Esophagus squamous epithelium (tissue), 5 donors: Measurements from ENCODE around the gene ARSA. TPM values are rescaled to one million over a fixed set of nuclear protein-coding genes. Genes with fewer than 3 reads are reported as not detected.

Experiments
- DNase-seq: peaks from one replicate; lab custom pipeline; 2025; lab: John Stamatoyannopoulos, UW
- H3K27ac ChIP-seq, 4 donors: fragments of 200-600 bp; sonication (generic); one replicate each; pipeline ENCODE4 v1.5.1; 2016 to 2019; ENCODE audit warnings: mild to moderate bottlenecking in 1 of 4
- H3K27me3 ChIP-seq, 4 donors: fragments of 200-600 bp; sonication (generic); 1 replicate in 3 of 4; 2 replicates in 1 of 4; pipeline versions ENCODE4 v1.5.1 to v1.6.0; 2017 to 2021; ENCODE audit warnings: antibody characterized with exemption in 1 of 4
- H3K36me3 ChIP-seq, 3 donors: fragments of 200-600 bp; sonication (generic); one replicate each; pipeline ENCODE4 v1.5.1; 2016 to 2019
- H3K4me1 ChIP-seq, 3 donors: fragments of 200-600 bp; sonication (generic); one replicate each; pipeline ENCODE4 v1.5.1; 2017 to 2019
- H3K4me3 ChIP-seq, 4 donors: fragments of 200-600 bp; sonication (generic); 1 replicate in 3 of 4; 2 replicates in 1 of 4; pipeline ENCODE4 v1.5.1; 2016 to 2019; ENCODE audit warnings: mild to moderate bottlenecking in 2 of 4, moderate library complexity in 1 of 4
- H3K9me3 ChIP-seq, 3 donors: fragments of 200-600 bp; sonication (generic); one replicate each; pipeline ENCODE4 v1.5.1; 2016 to 2019
- CTCF ChIP-seq, 6 experiments: fragments of 450-650 bp in 4 of 6; fragments of 200-600 bp in 2 of 6; sonication (generic) in 2 of 6; IDR thresholded peaks; one replicate each; pipeline ENCODE4 v1.5.1; 2016 to 2019; ENCODE audit warnings: antibody characterized with exemption in 6 of 6, mild to moderate bottlenecking in 4 of 6, moderate library complexity in 4 of 6
- POLR2A ChIP-seq, 4 donors: fragments of 450-650 bp; IDR thresholded peaks; one replicate each; pipeline ENCODE4 v1.6.1; 2017; ENCODE audit warnings: antibody characterized with exemption in 4 of 4, mild to moderate bottlenecking in 4 of 4, moderate library complexity in 3 of 4
- WGBS, 2 donors: methylation state at CpG; one replicate each; pipeline ENCODE4 v1.1.5; 2018; 5-methylcytosine and 5-hydroxymethylcytosine counted together
- intact Hi-C: fragments of 100-400 bp; cut with DNase I; formaldehyde crosslinking; loops from one replicate; pipeline ENCODE4 v1.15.0; 2022
- total RNA-seq, 4 donors: library from RNA; depleted of rRNA; stranded (reverse); fragments of >200 nt; gene quantifications; one replicate each; pipeline ENCODE4 v1.1.0, GENCODE V29; 2016
- donor health status: DM: yes; HTN: yes; CAD: no.

Gene ARSA
- total RNA-seq, 4 donors from 2014 or later = 18.7 to 47.0 (median 28.6) TPM

GRCh38 chr22:50584106-50585096, 43.6 kb downstream of the ARSA start:
- H3K27ac ChIP-seq = no peak overlapping the region
- TF ChIP-seq CTCF (IDR thresholded peaks at IDR 0.05) = no peak
- no peak for TF ChIP-seq POLR2A (IDR thresholded peaks at IDR 0.05)

GRCh38 chr22:50583294-50583861, 44.6 kb downstream of the ARSA start:
- H3K27me3 ChIP-seq = no peaks in the 10 kb centered on the region
- peak overlapping the region; percentile 72 to 99 (median 94) for H3K27ac ChIP-seq
- WGBS, 2 donors = 9 to 10% methylated on average over 16 to 19 of the region's 37 CpGs
- TF ChIP-seq POLR2A (IDR thresholded peaks at IDR 0.05) (no peak), CTCF (IDR thresholded peaks at IDR 0.05) (peak in 1 of 6 experiments; percentile 1)
- peak overlapping the region; percentile 65 to 75 (median 70) for H3K4me3 ChIP-seq
- peaks cover 17 to 36% (median 22%) of the 10 kb centered on the region in 3 donors for H3K4me1 ChIP-seq
- peaks cover 0 to 29% (median 6%) of the 10 kb centered on the region in 3 donors for H3K36me3 ChIP-seq
- no peaks in the 10 kb centered on the region for H3K9me3 ChIP-seq
- no peak for DNase-seq
- intact Hi-C loops = no loop called here

More at GRCh38 chr22:50584106-50585096, 43.6 kb downstream of the ARSA start:
- intact Hi-C loops = no loop called here
- WGBS, 2 donors = 91 to 94% methylated on average over 19 to 21 of the region's 23 CpGs
- Histone ChIP-seq H3K9me3 (no peaks in the 10 kb centered on the region), H3K27me3 (no peaks in the 10 kb centered on the region), H3K36me3 (peaks cover 0 to 20% (median 6%) of the 10 kb centered on the region in 3 donors), H3K4me3 (no peak overlapping the region), H3K4me1 (peaks cover 17 to 26% (median 19%) of the 10 kb centered on the region in 3 donors)
- DNase-seq = no peak

GRCh38 chr22:50582493-50583293, 45.3 kb downstream of the ARSA start, which contains the start of gene CHKB:
Gene CHKB (minus strand): TSS chr22:50582849. CDS start chr22:50582781, 68 bp downstream.
- Histone ChIP-seq H3K27ac (peak within 1 kb of the TSS; percentile 94 to 99 (median 95)), H3K36me3 (peaks cover 0 to 29% (median 6%) of the 10 kb centered on the region in 3 donors), H3K27me3 (no peaks in the 10 kb centered on the region), H3K9me3 (no peaks in the 10 kb centered on the region), H3K4me3 (peak within 1 kb of the TSS; percentile 65 to 75 (median 70)), H3K4me1 (peaks cover 20 to 41% (median 27%) of the 10 kb centered on the region in 3 donors)
- intact Hi-C loops = no loop called here
- peak; percentile 89 for DNase-seq
- TF ChIP-seq CTCF (IDR thresholded peaks at IDR 0.05) (peak in 2 of 6 experiments; percentile 3 to 14), POLR2A (IDR thresholded peaks at IDR 0.05) (peak in 3 of 4 donors; percentile 88 to 97 (median 93))
- WGBS, 2 donors = no CpG with 5 or more reads among the region's 96 CpGs

GRCh38 chr22:50581950-50582492, 45.9 kb downstream of the ARSA start:
- DNase-seq = no peak
- WGBS, 2 donors = 25% methylated on average over 4 of the region's 39 CpGs; no CpG with 5 or more reads in 1 of the 2 donors
- no peaks in the 10 kb centered on the region for H3K9me3 ChIP-seq
- H3K4me3 ChIP-seq = peak overlapping the region; percentile 65 to 75 (median 70)
- peaks cover 20 to 41% (median 27%) of the 10 kb centered on the region in 3 donors for H3K4me1 ChIP-seq
- peaks cover 0 to 29% (median 6%) of the 10 kb centered on the region in 3 donors for H3K36me3 ChIP-seq
- H3K27ac ChIP-seq = peak overlapping the region; percentile 94 to 99 (median 95)
- H3K27me3 ChIP-seq = no peaks in the 10 kb centered on the region
- intact Hi-C loops = no loop called here
- TF ChIP-seq POLR2A (IDR thresholded peaks at IDR 0.05) (no peak), CTCF (IDR thresholded peaks at IDR 0.05) (no peak)
